ENCODE measurements around the gene KLHL2.

Gene KLHL2

GRCh38 chr4:165191348-165191656 lies 16.1 kb upstream of the KLHL2 start:
- Mint-ChIP-seq H3K27me3 (peaks cover 2% of the 10 kb centered on the region), H3K9me3 (no peaks in the 10 kb centered on the region), H3K36me3 (ENCODE audit: low read depth) (no peaks in the 10 kb centered on the region), H3K4me1 (ENCODE audit: low read depth) (peaks cover 11% of the 10 kb centered on the region), H3K4me3 (no peak overlapping the region), H3K27ac (no peak overlapping the region)
- intact Hi-C loops (cut with micrococcal nuclease) = no loop called here

GRCh38 chr4:165191814-165192499 lies 15.4 kb upstream of the KLHL2 start:
- no peak overlapping the region for H3K27ac Mint-ChIP-seq
- H3K4me3 Mint-ChIP-seq = no peak overlapping the region
- peaks cover 2% of the 10 kb centered on the region for H3K27me3 Mint-ChIP-seq
- intact Hi-C loops (cut with micrococcal nuclease) = no loop called here
- H3K36me3 Mint-ChIP-seq (ENCODE audit: low read depth) = no peaks in the 10 kb centered on the region
- H3K9me3 Mint-ChIP-seq = no peaks in the 10 kb centered on the region
- H3K4me1 Mint-ChIP-seq (ENCODE audit: low read depth) = peaks cover 11% of the 10 kb centered on the region

GRCh38 chr4:165192500-165192898 lies 14.9 kb upstream of the KLHL2 start:
- Mint-ChIP-seq H3K27me3 (peaks cover 2% of the 10 kb centered on the region), H3K4me3 (no peak overlapping the region), H3K4me1 (ENCODE audit: low read depth) (peaks cover 11% of the 10 kb centered on the region), H3K9me3 (no peaks in the 10 kb centered on the region), H3K36me3 (ENCODE audit: low read depth) (no peaks in the 10 kb centered on the region), H3K27ac (no peak overlapping the region)
- intact Hi-C loops (cut with micrococcal nuclease) = no loop called here

GRCh38 chr4:165192956-165193355 lies 14.4 kb upstream of the KLHL2 start:
- H3K4me1 Mint-ChIP-seq (ENCODE audit: low read depth) = peaks cover 11% of the 10 kb centered on the region
- peaks cover 2% of the 10 kb centered on the region for H3K27me3 Mint-ChIP-seq
- no peak overlapping the region for H3K4me3 Mint-ChIP-seq
- no peak overlapping the region for H3K27ac Mint-ChIP-seq
- H3K36me3 Mint-ChIP-seq (ENCODE audit: low read depth) = no peaks in the 10 kb centered on the region
- no peaks in the 10 kb centered on the region for H3K9me3 Mint-ChIP-seq
- intact Hi-C loops (cut with micrococcal nuclease) = no loop called here

- Mint-ChIP-seq H3K4me3 (no peak overlapping the region), H3K4me1 (ENCODE audit: low read depth) (peaks cover 11% of the 10 kb centered on the region), H3K36me3 (ENCODE audit: low read depth) (no peaks in the 10 kb centered on the region), H3K27ac (no peak overlapping the region), H3K9me3 (no peaks in the 10 kb centered on the region), H3K27me3 (peaks cover 2% of the 10 kb centered on the region)
- intact Hi-C loops (cut with micrococcal nuclease) = no loop called here
These were observed 13.0 kb upstream of the KLHL2 start for GRCh38 chr4:165194368-165194767.

GRCh38 chr4:165198329-165198728 lies 9.0 kb upstream of the KLHL2 start:
- Mint-ChIP-seq H3K27ac (no peak overlapping the region), H3K4me1 (ENCODE audit: low read depth) (no peaks in the 10 kb centered on the region), H3K4me3 (no peak overlapping the region), H3K9me3 (no peaks in the 10 kb centered on the region), H3K27me3 (no peaks in the 10 kb centered on the region), H3K36me3 (ENCODE audit: low read depth) (no peaks in the 10 kb centered on the region)
- intact Hi-C loops (cut with micrococcal nuclease) = no loop called here

GRCh38 chr4:165199286-165199685 lies 8.1 kb upstream of the KLHL2 start:
- Mint-ChIP-seq H3K4me3 (no peak overlapping the region), H3K9me3 (no peaks in the 10 kb centered on the region), H3K4me1 (ENCODE audit: low read depth) (peaks cover 8% of the 10 kb centered on the region), H3K27ac (no peak overlapping the region), H3K27me3 (no peaks in the 10 kb centered on the region), H3K36me3 (ENCODE audit: low read depth) (no peaks in the 10 kb centered on the region)
- intact Hi-C loops (cut with micrococcal nuclease) = no loop called here

GRCh38 chr4:165199722-165200121 lies 7.6 kb upstream of the KLHL2 start:
- intact Hi-C loops (cut with micrococcal nuclease) = no loop called here
- H3K9me3 Mint-ChIP-seq = no peaks in the 10 kb centered on the region
- no peaks in the 10 kb centered on the region for H3K27me3 Mint-ChIP-seq
- no peak overlapping the region for H3K27ac Mint-ChIP-seq
- H3K36me3 Mint-ChIP-seq (ENCODE audit: low read depth) = no peaks in the 10 kb centered on the region
- no peak overlapping the region for H3K4me3 Mint-ChIP-seq
- H3K4me1 Mint-ChIP-seq (ENCODE audit: low read depth) = peaks cover 11% of the 10 kb centered on the region

GRCh38 chr4:165201806-165202205 lies 5.6 kb upstream of the KLHL2 start:
- peaks cover 32% of the 10 kb centered on the region for H3K4me1 Mint-ChIP-seq (ENCODE audit: low read depth)
- intact Hi-C loops (cut with micrococcal nuclease) = no loop called here
- H3K4me3 Mint-ChIP-seq = no peak overlapping the region
- H3K27me3 Mint-ChIP-seq = no peaks in the 10 kb centered on the region
- no peak overlapping the region for H3K27ac Mint-ChIP-seq
- no peaks in the 10 kb centered on the region for H3K36me3 Mint-ChIP-seq (ENCODE audit: low read depth)
- no peaks in the 10 kb centered on the region for H3K9me3 Mint-ChIP-seq

GRCh38 chr4:165203541-165204461 lies 3.6 kb upstream of the KLHL2 start:
- peak overlapping the region; percentile 74 for H3K27ac Mint-ChIP-seq
- no peak overlapping the region for H3K4me3 Mint-ChIP-seq
- intact Hi-C loops (cut with micrococcal nuclease) = no loop called here
- no peaks in the 10 kb centered on the region for H3K27me3 Mint-ChIP-seq
- H3K36me3 Mint-ChIP-seq (ENCODE audit: low read depth) = no peaks in the 10 kb centered on the region
- no peaks in the 10 kb centered on the region for H3K9me3 Mint-ChIP-seq
- peaks cover 37% of the 10 kb centered on the region for H3K4me1 Mint-ChIP-seq (ENCODE audit: low read depth)

GRCh38 chr4:165204462-165204830 lies 2.9 kb upstream of the KLHL2 start:
- H3K36me3 Mint-ChIP-seq (ENCODE audit: low read depth) = no peaks in the 10 kb centered on the region
- no peak overlapping the region for H3K4me3 Mint-ChIP-seq
- H3K4me1 Mint-ChIP-seq (ENCODE audit: low read depth) = peaks cover 43% of the 10 kb centered on the region
- H3K27ac Mint-ChIP-seq = peak overlapping the region; percentile 74
- H3K27me3 Mint-ChIP-seq = no peaks in the 10 kb centered on the region
- intact Hi-C loops (cut with micrococcal nuclease) = no loop called here
- H3K9me3 Mint-ChIP-seq = no peaks in the 10 kb centered on the region

GRCh38 chr4:165207016-165207430 lies 338 bp upstream of the KLHL2 start:
- intact Hi-C loops (cut with micrococcal nuclease) = loop anchor here (2.0 to 5.0 kb wide), 2 partner anchors 75 to 120 kb away; partner anchors contain the start of gene MSMO1
- H3K9me3 Mint-ChIP-seq = no peaks in the 10 kb centered on the region
- peak overlapping the region; percentile 69 for H3K4me3 Mint-ChIP-seq
- H3K4me1 Mint-ChIP-seq (ENCODE audit: low read depth) = peaks cover 56% of the 10 kb centered on the region
- peak overlapping the region; percentile 69 for H3K27ac Mint-ChIP-seq
- H3K27me3 Mint-ChIP-seq = no peaks in the 10 kb centered on the region
- no peaks in the 10 kb centered on the region for H3K36me3 Mint-ChIP-seq (ENCODE audit: low read depth)

GRCh38 chr4:165208221-165208652 lies 876 bp downstream of the KLHL2 start:
- intact Hi-C loops (cut with micrococcal nuclease) = loop anchor here (1.0 to 5.0 kb wide), 2 partner anchors 76 to 96 kb away; partner anchors contain the start of gene TMEM192
- H3K4me1 Mint-ChIP-seq (ENCODE audit: low read depth) = peaks cover 67% of the 10 kb centered on the region

GRCh38 chr4:165208741-165209388 lies 1.5 kb downstream of the KLHL2 start:
- peak overlapping the region; percentile 39 for H3K4me3 Mint-ChIP-seq
- H3K27ac Mint-ChIP-seq = no peak overlapping the region
- peaks cover 68% of the 10 kb centered on the region for H3K4me1 Mint-ChIP-seq (ENCODE audit: low read depth)
- H3K36me3 Mint-ChIP-seq (ENCODE audit: low read depth) = no peaks in the 10 kb centered on the region
- intact Hi-C loops (cut with micrococcal nuclease) = loop anchor here (1.0 to 5.0 kb wide), 2 partner anchors 77 to 97 kb away; partner anchors contain the start of gene TMEM192
- no peaks in the 10 kb centered on the region for H3K9me3 Mint-ChIP-seq
- H3K27me3 Mint-ChIP-seq = no peaks in the 10 kb centered on the region

More at GRCh38 chr4:165208221-165208652, 876 bp downstream of the KLHL2 start:
- H3K27me3 Mint-ChIP-seq = no peaks in the 10 kb centered on the region
- H3K4me3 Mint-ChIP-seq = peak overlapping the region; percentile 79
- H3K27ac Mint-ChIP-seq = peak overlapping the region; percentile 69
- no peaks in the 10 kb centered on the region for H3K36me3 Mint-ChIP-seq (ENCODE audit: low read depth)
- H3K9me3 Mint-ChIP-seq = no peaks in the 10 kb centered on the region

Data from dendritic cell treated with granulocyte-macrophage colony-stimulating factor and Interleukin-4, amounts not matched to agents 40 ng/mL and 50 ng/mL, for 4 days (primary cell).